GM23338 (cell line): ENCODE results near the gene BTBD16. TPM values are rescaled to one million over a fixed set of nuclear protein-coding genes. Genes with fewer than 3 reads are reported as not detected.

Source experiments
- ATAC-seq: fragments of 200-7000 bp; cut with Tn5 transposase; 3 replicates; pipeline ENCODE4 v1.9.1; 2020
- DNase-seq: peaks from one replicate; pipeline ENCODE4 v3.0.0-alpha.2; 2015; ENCODE audit warnings: low spot score
- H2AFZ ChIP-seq: fragments of 200-600 bp; sonication (generic); 2 replicates; pipeline ENCODE4 v1.8.0; 2016; ENCODE audit warnings: antibody characterized with exemption, mild to moderate bottlenecking, moderate library complexity
- H3F3A ChIP-seq: fragments of 200-600 bp; sonication (generic); replicated peaks from 2 replicates; pipeline ENCODE4 v1.8.0; 2017; ENCODE audit warnings: antibody characterized with exemption, mixed run types, low read depth
- H3K27ac ChIP-seq: fragments of 200-600 bp; sonication (generic); 2 replicates; pipeline ENCODE4 v1.6.1; 2016; ENCODE audit warnings: low read depth
- H3K27me3 ChIP-seq: fragments of 200-600 bp; sonication (generic); 2 replicates; pipeline ENCODE4 v1.8.0; 2016; ENCODE audit warnings: mild to moderate bottlenecking, mixed run types, moderate library complexity; ENCODE audit not compliant: insufficient read depth
- H3K36me3 ChIP-seq: fragments of 200-600 bp; sonication (generic); 2 replicates; pipeline ENCODE4 v1.8.0; 2016; ENCODE audit warnings: mild to moderate bottlenecking; ENCODE audit not compliant: insufficient read depth
- H3K4me1 ChIP-seq: fragments of 200-600 bp; sonication (generic); 2 replicates; pipeline ENCODE4 v1.8.0; 2016; ENCODE audit warnings: mild to moderate bottlenecking, moderate library complexity; ENCODE audit not compliant: insufficient read depth
- H3K4me2 ChIP-seq: fragments of 200-600 bp; sonication (generic); 2 replicates; pipeline ENCODE4 v1.7.1; 2017; ENCODE audit warnings: mixed run types
- H3K4me3 ChIP-seq: fragments of 200-600 bp; sonication (generic); 2 replicates; pipeline ENCODE4 v1.6.1; 2016; ENCODE audit warnings: mixed run types
- H3K79me2 ChIP-seq: fragments of 200-600 bp; sonication (generic); replicated peaks from 2 replicates; pipeline ENCODE4 v1.8.0; 2017; ENCODE audit warnings: mild to moderate bottlenecking; ENCODE audit not compliant: insufficient read depth
- H3K9me2 ChIP-seq: fragments of 200-600 bp; sonication (generic); 2 replicates; pipeline ENCODE4 v1.8.0; 2017; ENCODE audit not compliant: insufficient read depth
- H4K20me1 ChIP-seq: fragments of 200-600 bp; sonication (generic); replicated peaks from 2 replicates; pipeline ENCODE4 v1.8.0; 2017; ENCODE audit warnings: mild to moderate bottlenecking; ENCODE audit not compliant: insufficient read depth
- H3K27ac Mint-ChIP-seq: 2 replicates; pipeline ENCODE4 v1.8.0; 2020; ENCODE audit warnings: inconsistent platforms, mild to moderate bottlenecking, moderate library complexity, mixed read lengths
- H3K27me3 Mint-ChIP-seq: 3 replicates; pipeline ENCODE4 v1.8.0; 2022; ENCODE audit warnings: low read depth, mild to moderate bottlenecking, moderate library complexity, mixed read lengths, inconsistent platforms; ENCODE audit not compliant: insufficient read depth, poor library complexity
- H3K36me3 Mint-ChIP-seq: 3 replicates; pipeline ENCODE4 v1.8.0; 2021; ENCODE audit warnings: low read depth, mild to moderate bottlenecking, inconsistent platforms, moderate library complexity, mixed read lengths
- H3K4me1 Mint-ChIP-seq: 3 replicates; pipeline ENCODE4 v1.8.0; 2020; ENCODE audit warnings: mild to moderate bottlenecking, inconsistent platforms, mixed read lengths
- H3K4me3 Mint-ChIP-seq: 3 replicates; pipeline ENCODE4 v1.8.0; 2021; ENCODE audit warnings: moderate library complexity, mild to moderate bottlenecking, inconsistent platforms, mixed read lengths
- H3K9me3 Mint-ChIP-seq: 3 replicates; pipeline ENCODE4 v1.8.0; 2020; ENCODE audit warnings: moderate library complexity, mild to moderate bottlenecking, inconsistent platforms, mixed read lengths
- CREB1 ChIP-seq: fragments of 250-450 bp; sonication (Bioruptor Pico); IDR thresholded peaks from 2 replicates; pipeline ENCODE4 v1.5.0; 2020; ENCODE audit warnings: low read depth, mild to moderate bottlenecking, moderate library complexity
- EZH2phosphoT487 ChIP-seq: fragments of 200-600 bp; sonication (generic); IDR thresholded peaks from one replicate; pipeline ENCODE4 v1.8.1; 2018; ENCODE audit warnings: antibody characterized with exemption; ENCODE audit not compliant: unreplicated experiment
- JUNB ChIP-seq: IDR thresholded peaks from one replicate; pipeline ENCODE4 v1.6.1; 2016; ENCODE audit warnings: antibody characterized with exemption; ENCODE audit not compliant: unreplicated experiment
- NANOG ChIP-seq: IDR thresholded peaks from 2 replicates; pipeline ENCODE4 v1.6.1; 2016; ENCODE audit warnings: antibody characterized with exemption, borderline replicate concordance
- POLR2AphosphoS5 ChIP-seq: IDR thresholded peaks from 2 replicates; pipeline ENCODE4 v1.6.1; 2016; ENCODE audit warnings: antibody characterized with exemption, low read depth
- REST ChIP-seq: IDR thresholded peaks from one replicate; pipeline ENCODE4 v1.6.1; 2018; ENCODE audit warnings: antibody characterized with exemption; ENCODE audit not compliant: unreplicated experiment
- STAT1 ChIP-seq: IDR thresholded peaks from one replicate; pipeline ENCODE4 v1.6.1; 2016; ENCODE audit warnings: antibody characterized with exemption; ENCODE audit not compliant: unreplicated experiment
- ZNF114 ChIP-seq: fragments of 250-450 bp; sonication (Bioruptor Pico); IDR thresholded peaks from 2 replicates; pipeline ENCODE4 v1.5.0; 2020; ENCODE audit warnings: mild to moderate bottlenecking, moderate library complexity
- ZNF331 ChIP-seq: fragments of 250-450 bp; sonication (Bioruptor Pico); IDR thresholded peaks from 2 replicates; pipeline ENCODE4 v1.5.0; 2020; ENCODE audit warnings: low read depth, mild to moderate bottlenecking, moderate library complexity
- polyA plus RNA-seq: library from polyadenylated mRNA; unstranded; fragments of >200 nt; fragmentation: Nextera tagmentation; extraction: Ambion mirVana; gene quantifications from 2 replicates; pipeline ENCODE4 v1.2.1, GENCODE V29; 2016
- total RNA-seq: library from RNA; depleted of rRNA; stranded (reverse); fragments of >200 nt; shearing (Covaris generic); gene quantifications from 2 replicates; pipeline ENCODE4 v1.2.3, GENCODE V29; 2014
- TF ChIP-seq, protein P1 (sequence below), 2 experiments: fragments of 200-600 bp in 1 of 2; sonication (generic) in 1 of 2; conservative IDR thresholded peaks; 2 replicates each; pipeline versions ENCODE4 v1.5.1 to v1.6.1; 2016 to 2017; ENCODE audit warnings: antibody characterized with exemption in 2 of 2, low read depth in 2 of 2, mild to moderate bottlenecking in 2 of 2, moderate library complexity in 1 of 2
- TF ChIP-seq, protein P2 (sequence below): IDR thresholded peaks from 2 replicates; pipeline ENCODE4 v1.6.1; 2016; ENCODE audit warnings: antibody characterized with exemption

BTBD16 gene
- total and polyA plus RNA-seq, 2 experiments from 2014 or later = not detected

DNA sequence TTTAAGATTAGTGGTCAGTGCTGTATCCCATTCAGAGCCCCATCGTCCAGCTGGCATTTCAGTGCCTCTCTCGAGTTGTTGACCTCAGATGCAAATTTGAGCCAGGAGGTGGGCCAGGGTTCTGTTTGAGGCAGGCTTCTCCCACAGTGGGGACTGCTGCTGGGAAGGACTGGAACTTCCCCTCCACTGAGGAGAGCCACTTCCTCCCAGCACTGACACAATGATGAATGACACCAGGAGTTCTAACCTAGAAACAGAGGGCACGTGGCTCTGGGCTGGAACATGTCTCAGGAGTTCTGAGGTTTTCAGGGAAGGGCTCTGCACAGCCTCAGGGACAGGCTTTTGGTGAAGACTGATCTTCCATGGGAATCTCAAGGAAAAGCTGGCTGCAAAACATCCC, 18.3 kb upstream of the BTBD16 start:
- peaks cover 6% of the 10 kb centered on the region; the same call in 1 of the 2 replicates for H4K20me1 ChIP-seq
- Mint-ChIP-seq H3K4me3 (no peak overlapping the region), H3K36me3 (peaks cover 30% of the 10 kb centered on the region), H3K9me3 (no peaks in the 10 kb centered on the region), H3K4me1 (peaks cover 14% of the 10 kb centered on the region), H3K27ac (no peak overlapping the region), H3K27me3 (peaks cover 7% of the 10 kb centered on the region)
- no peaks in the 10 kb centered on the region for H3K27me3 ChIP-seq
- H3K4me1 ChIP-seq = 0 out of 2 replicates have a peak, but pooled peaks cover 2% of the 10 kb centered on the region
- H3K27ac ChIP-seq = no peak overlapping the region
- DNase-seq (no peak), ATAC-seq (no peak)
- no peak overlapping the region for H3K4me3 ChIP-seq
- no peaks in the 10 kb centered on the region for H3K79me2 ChIP-seq
- H3F3A ChIP-seq = no peaks in the 10 kb centered on the region
- peaks cover 10% of the 10 kb centered on the region for H3K36me3 ChIP-seq
- H3K4me2 ChIP-seq = no peak overlapping the region
- TF ChIP-seq, protein P1, sequence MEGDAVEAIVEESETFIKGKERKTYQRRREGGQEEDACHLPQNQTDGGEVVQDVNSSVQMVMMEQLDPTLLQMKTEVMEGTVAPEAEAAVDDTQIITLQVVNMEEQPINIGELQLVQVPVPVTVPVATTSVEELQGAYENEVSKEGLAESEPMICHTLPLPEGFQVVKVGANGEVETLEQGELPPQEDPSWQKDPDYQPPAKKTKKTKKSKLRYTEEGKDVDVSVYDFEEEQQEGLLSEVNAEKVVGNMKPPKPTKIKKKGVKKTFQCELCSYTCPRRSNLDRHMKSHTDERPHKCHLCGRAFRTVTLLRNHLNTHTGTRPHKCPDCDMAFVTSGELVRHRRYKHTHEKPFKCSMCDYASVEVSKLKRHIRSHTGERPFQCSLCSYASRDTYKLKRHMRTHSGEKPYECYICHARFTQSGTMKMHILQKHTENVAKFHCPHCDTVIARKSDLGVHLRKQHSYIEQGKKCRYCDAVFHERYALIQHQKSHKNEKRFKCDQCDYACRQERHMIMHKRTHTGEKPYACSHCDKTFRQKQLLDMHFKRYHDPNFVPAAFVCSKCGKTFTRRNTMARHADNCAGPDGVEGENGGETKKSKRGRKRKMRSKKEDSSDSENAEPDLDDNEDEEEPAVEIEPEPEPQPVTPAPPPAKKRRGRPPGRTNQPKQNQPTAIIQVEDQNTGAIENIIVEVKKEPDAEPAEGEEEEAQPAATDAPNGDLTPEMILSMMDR (conservative IDR thresholded peaks at IDR 0.05; ENCODE audit: low read depth in 2 of 2) = no peak
- TF ChIP-seq EZH2phosphoT487 (no peak), REST (no peak), CREB1 (CRISPR knock-in tag) (no peak), ZNF114 (CRISPR knock-in tag) (no peak), NANOG (no peak), ZNF331 (CRISPR knock-in tag) (no peak), STAT1 (no peak), JUNB (no peak)
- TF ChIP-seq, protein P2, sequence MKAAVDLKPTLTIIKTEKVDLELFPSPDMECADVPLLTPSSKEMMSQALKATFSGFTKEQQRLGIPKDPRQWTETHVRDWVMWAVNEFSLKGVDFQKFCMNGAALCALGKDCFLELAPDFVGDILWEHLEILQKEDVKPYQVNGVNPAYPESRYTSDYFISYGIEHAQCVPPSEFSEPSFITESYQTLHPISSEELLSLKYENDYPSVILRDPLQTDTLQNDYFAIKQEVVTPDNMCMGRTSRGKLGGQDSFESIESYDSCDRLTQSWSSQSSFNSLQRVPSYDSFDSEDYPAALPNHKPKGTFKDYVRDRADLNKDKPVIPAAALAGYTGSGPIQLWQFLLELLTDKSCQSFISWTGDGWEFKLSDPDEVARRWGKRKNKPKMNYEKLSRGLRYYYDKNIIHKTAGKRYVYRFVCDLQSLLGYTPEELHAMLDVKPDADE = no peak
- no peaks in the 10 kb centered on the region for H3K9me2 ChIP-seq
- H2AFZ ChIP-seq = no peak overlapping the region

- H3K27ac ChIP-seq = no peak overlapping the region
- no peak overlapping the region for H3K4me2 ChIP-seq
- H3K4me3 Mint-ChIP-seq = no peak overlapping the region
- no peak for TF ChIP-seq NANOG
- no peak for TF ChIP-seq POLR2AphosphoS5
- no peak for TF ChIP-seq EZH2phosphoT487
These were observed 17.5 kb upstream of the BTBD16 start for GRCh38 chr10:122253605-122254004.

More at GRCh38 chr10:122253605-122254004, 17.5 kb upstream of the BTBD16 start:
- H3K27me3 ChIP-seq = no peaks in the 10 kb centered on the region
- ATAC-seq (no peak), DNase-seq (no peak)
- H3K27ac Mint-ChIP-seq = no peak overlapping the region
- no peak overlapping the region for H3K4me3 ChIP-seq
- no peak overlapping the region for H2AFZ ChIP-seq
- peaks cover 9% of the 10 kb centered on the region for H3K27me3 Mint-ChIP-seq
- H3K9me3 Mint-ChIP-seq = no peaks in the 10 kb centered on the region
- peaks cover 28% of the 10 kb centered on the region for H3K36me3 Mint-ChIP-seq
- no peaks in the 10 kb centered on the region for H3K79me2 ChIP-seq
- H3K4me1 ChIP-seq = peaks cover 10% of the 10 kb centered on the region; the same call in 1 of the 2 replicates
- H3K4me1 Mint-ChIP-seq = peaks cover 19% of the 10 kb centered on the region
- no peaks in the 10 kb centered on the region for H3K9me2 ChIP-seq
- H3F3A ChIP-seq = no peaks in the 10 kb centered on the region
- H3K36me3 ChIP-seq = peaks cover 10% of the 10 kb centered on the region
- peaks cover 6% of the 10 kb centered on the region; the same call in 1 of the 2 replicates for H4K20me1 ChIP-seq
